Epidermal melanocyte (primary cell): Measurements from ENCODE around the gene FHIT.
"Not testable (repeated sequence)": the region's sequence is repeated elsewhere in the genome, so short reads cannot be mapped to it uniquely, and the experiment has no call there.

Source experiments
- DNase-seq: peaks from one replicate; pipeline ENCODE4 v3.0.0; 2011; ENCODE audit warnings: low spot score; ENCODE audit not compliant: insufficient read length

The FHIT gene

GRCh38 chr3:61117045-61117898, 134.0 kb downstream of the FHIT start:
- DNase-seq = no peak

- DNase-seq = no peak
Measured at GRCh38 chr3:61114316-61114953, 136.8 kb downstream of the FHIT start.

GRCh38 chr3:61111825-61112224, 139.4 kb downstream of the FHIT start:
- no peak for DNase-seq

GRCh38 chr3:61110576-61110975, 140.7 kb downstream of the FHIT start:
- no peak for DNase-seq

- no peak for DNase-seq
Measured at GRCh38 chr3:61108247-61109019, 142.8 kb downstream of the FHIT start.

- no peak for DNase-seq
Measured at GRCh38 chr3:61094608-61095007, 156.6 kb downstream of the FHIT start.

- no peak for DNase-seq
Measured at GRCh38 chr3:61093364-61093763, 157.9 kb downstream of the FHIT start.

GRCh38 chr3:61092870-61093269, 158.4 kb downstream of the FHIT start:
- DNase-seq = no peak

- DNase-seq = no peak
Measured at GRCh38 chr3:61090389-61091169, 160.7 kb downstream of the FHIT start.

GRCh38 chr3:61087465-61087864, 163.8 kb downstream of the FHIT start:
- DNase-seq = no peak

- DNase-seq = no peak
Measured at GRCh38 chr3:61081554-61081953, 169.7 kb downstream of the FHIT start.

GRCh38 chr3:61080737-61081445, 170.4 kb downstream of the FHIT start:
- DNase-seq = no peak

- no peak for DNase-seq
Measured at GRCh38 chr3:61078048-61078752, 173.1 kb downstream of the FHIT start.

- no peak for DNase-seq
Measured at GRCh38 chr3:61077551-61077950, 173.7 kb downstream of the FHIT start.

GRCh38 chr3:61074783-61075182, 176.5 kb downstream of the FHIT start:
- DNase-seq = no peak

- no peak for DNase-seq
Measured at GRCh38 chr3:61073566-61074165, 177.6 kb downstream of the FHIT start.

GRCh38 chr3:61068084-61068483, 183.2 kb downstream of the FHIT start:
- DNase-seq = no peak

GRCh38 chr3:61066800-61067199, 184.5 kb downstream of the FHIT start:
- no peak for DNase-seq

GRCh38 chr3:61066222-61066621, 185.0 kb downstream of the FHIT start:
- DNase-seq = not testable (repeated sequence)
